ENCODE data around the gene KIAA2012.

Gene KIAA2012

DNA sequence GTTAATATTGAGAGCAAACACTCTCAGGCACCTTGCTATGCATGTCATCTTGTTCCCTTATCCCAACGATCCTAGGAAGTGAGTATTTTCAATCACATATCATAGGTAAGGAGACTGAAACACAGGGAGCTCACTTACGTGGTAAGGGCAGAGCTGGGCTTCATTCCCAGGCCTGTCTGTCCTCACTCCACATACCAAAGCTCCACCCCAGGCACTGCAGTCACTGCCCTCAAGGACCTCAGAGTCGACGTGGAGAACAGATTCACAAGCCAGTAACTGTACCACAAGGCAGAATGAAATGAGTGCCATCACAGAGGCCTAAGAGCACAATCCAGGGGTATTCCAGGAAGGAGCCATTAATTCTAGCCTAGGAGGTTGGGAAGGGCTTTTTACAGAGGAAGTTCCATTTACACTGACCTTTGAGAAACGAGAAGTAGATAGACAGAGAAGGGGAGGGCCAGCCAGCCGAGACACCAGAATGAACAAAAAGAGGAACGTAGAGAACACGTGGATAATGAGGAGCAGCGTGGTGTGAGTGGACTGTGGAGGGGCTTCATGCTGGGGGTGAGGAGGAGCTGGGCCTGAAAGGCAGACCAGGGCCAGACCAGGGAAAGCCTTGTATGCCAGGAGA is 48.6 kb downstream of the KIAA2012 start:
- TF ChIP-seq SPI1 (IDR thresholded peaks at IDR 0.05; ENCODE audit: borderline replicate concordance, low read depth), result peak; percentile 86
- TF ChIP-seq REST (IDR thresholded peaks at IDR 0.05; ENCODE audit: insufficient replicate concordance, low read depth), result no peak
- TF ChIP-seq POLR2AphosphoS5 (IDR thresholded peaks at IDR 0.05; ENCODE audit: low read depth), result peak; percentile 46
- TF ChIP-seq GABPA (IDR thresholded peaks at IDR 0.05; ENCODE audit: low read depth), result no peak
- TF ChIP-seq, protein P1, sequence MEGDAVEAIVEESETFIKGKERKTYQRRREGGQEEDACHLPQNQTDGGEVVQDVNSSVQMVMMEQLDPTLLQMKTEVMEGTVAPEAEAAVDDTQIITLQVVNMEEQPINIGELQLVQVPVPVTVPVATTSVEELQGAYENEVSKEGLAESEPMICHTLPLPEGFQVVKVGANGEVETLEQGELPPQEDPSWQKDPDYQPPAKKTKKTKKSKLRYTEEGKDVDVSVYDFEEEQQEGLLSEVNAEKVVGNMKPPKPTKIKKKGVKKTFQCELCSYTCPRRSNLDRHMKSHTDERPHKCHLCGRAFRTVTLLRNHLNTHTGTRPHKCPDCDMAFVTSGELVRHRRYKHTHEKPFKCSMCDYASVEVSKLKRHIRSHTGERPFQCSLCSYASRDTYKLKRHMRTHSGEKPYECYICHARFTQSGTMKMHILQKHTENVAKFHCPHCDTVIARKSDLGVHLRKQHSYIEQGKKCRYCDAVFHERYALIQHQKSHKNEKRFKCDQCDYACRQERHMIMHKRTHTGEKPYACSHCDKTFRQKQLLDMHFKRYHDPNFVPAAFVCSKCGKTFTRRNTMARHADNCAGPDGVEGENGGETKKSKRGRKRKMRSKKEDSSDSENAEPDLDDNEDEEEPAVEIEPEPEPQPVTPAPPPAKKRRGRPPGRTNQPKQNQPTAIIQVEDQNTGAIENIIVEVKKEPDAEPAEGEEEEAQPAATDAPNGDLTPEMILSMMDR (IDR thresholded peaks at IDR 0.05; ENCODE audit: insufficient read depth, low read length), result no peak
- H3K4me3 ChIP-seq (replicated peaks; ENCODE audit: insufficient read depth, low read length), result no peak overlapping the region
- peak overlapping the region; percentile 47 for H3K27ac ChIP-seq (replicated peaks)
- no peaks in the 10 kb centered on the region for H3K27me3 ChIP-seq (ENCODE audit: insufficient read depth, poor library complexity, severe bottlenecking)
- DNase-seq (ENCODE audit: low read depth in 1 of 2, low spot score in 1 of 2), result peak in 1 of 2 experiments; percentile 87

DNA sequence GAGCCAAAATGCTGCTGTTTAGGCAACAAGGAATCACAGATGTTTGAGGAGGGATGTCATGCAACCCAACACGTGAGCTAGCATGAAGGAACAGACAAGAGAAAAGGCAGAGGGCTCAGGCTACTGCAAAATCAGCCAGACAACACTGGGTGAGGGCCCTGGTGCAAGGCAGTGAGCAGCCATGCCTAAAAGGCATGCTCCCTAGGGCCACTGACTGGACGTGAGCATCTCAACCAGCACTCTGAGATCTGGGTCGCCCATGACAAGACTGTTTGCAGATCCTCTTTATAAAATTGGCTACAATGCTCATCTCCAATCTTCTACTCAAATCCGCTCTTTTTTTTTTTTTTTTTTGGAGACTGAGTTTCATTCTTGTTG is 49.1 kb downstream of the KIAA2012 start:
- no peak for TF ChIP-seq REST (IDR thresholded peaks at IDR 0.05; ENCODE audit: insufficient replicate concordance, low read depth)
- no peak for TF ChIP-seq SPI1 (IDR thresholded peaks at IDR 0.05; ENCODE audit: borderline replicate concordance, low read depth)
- TF ChIP-seq POLR2AphosphoS5 (IDR thresholded peaks at IDR 0.05; ENCODE audit: low read depth), result no peak
- TF ChIP-seq, protein P1 (IDR thresholded peaks at IDR 0.05; ENCODE audit: insufficient read depth, low read length), result no peak
- no peak for TF ChIP-seq GABPA (IDR thresholded peaks at IDR 0.05; ENCODE audit: low read depth)
- Histone ChIP-seq H3K4me3 (replicated peaks; ENCODE audit: insufficient read depth, low read length) (no peak overlapping the region), H3K27me3 (ENCODE audit: insufficient read depth, poor library complexity, severe bottlenecking) (no peaks in the 10 kb centered on the region), H3K27ac (replicated peaks) (peak overlapping the region; percentile 47)
- DNase-seq (ENCODE audit: low read depth in 1 of 2, low spot score in 1 of 2), result no peak

- no peak for DNase-seq (ENCODE audit: low read depth in 1 of 2, low spot score in 1 of 2)
- TF ChIP-seq, protein P1 (IDR thresholded peaks at IDR 0.05; ENCODE audit: insufficient read depth, low read length), result no peak
- no peak for TF ChIP-seq REST (IDR thresholded peaks at IDR 0.05; ENCODE audit: insufficient replicate concordance, low read depth)
- TF ChIP-seq POLR2AphosphoS5 (IDR thresholded peaks at IDR 0.05; ENCODE audit: low read depth), result no peak
- TF ChIP-seq SPI1 (IDR thresholded peaks at IDR 0.05; ENCODE audit: borderline replicate concordance, low read depth), result no peak
- TF ChIP-seq GABPA (IDR thresholded peaks at IDR 0.05; ENCODE audit: low read depth), result no peak
- Histone ChIP-seq H3K4me3 (replicated peaks; ENCODE audit: insufficient read depth, low read length) (no peak overlapping the region), H3K27me3 (ENCODE audit: insufficient read depth, poor library complexity, severe bottlenecking) (no peaks in the 10 kb centered on the region), H3K27ac (replicated peaks) (no peak overlapping the region)
Observed at GRCh38 chr2:202122980-202123720, 50.1 kb downstream of the KIAA2012 start.

All from HL-60 (cell line).